Ishikawa (cell line): ENCODE data around the gene RBP3.

ENCODE experiments used
- CEBPB ChIP-seq: IDR thresholded peaks from 2 replicates; pipeline ENCODE4 v1.6.1; 2012
- EGR1 ChIP-seq: IDR thresholded peaks from 2 replicates; pipeline ENCODE4 v1.6.1; 2012
- EP300 ChIP-seq: IDR thresholded peaks from 2 replicates; pipeline ENCODE4 v1.6.1; 2012; ENCODE audit warnings: borderline replicate concordance
- FOXM1 ChIP-seq: IDR thresholded peaks from 2 replicates; pipeline ENCODE4 v1.6.1; 2012; ENCODE audit warnings: low read depth, borderline replicate concordance
- RAD21 ChIP-seq: IDR thresholded peaks from 2 replicates; pipeline ENCODE4 v1.6.1; 2012; ENCODE audit warnings: low read depth
- REST ChIP-seq: IDR thresholded peaks from 2 replicates; pipeline ENCODE4 v1.6.1; 2012; ENCODE audit warnings: low read depth, mild to moderate bottlenecking
- TAF1 ChIP-seq: IDR thresholded peaks from 2 replicates; pipeline ENCODE4 v1.6.1; 2012; ENCODE audit warnings: low read depth, mild to moderate bottlenecking
- TCF12 ChIP-seq: IDR thresholded peaks from 2 replicates; pipeline ENCODE4 v1.6.1; 2012; ENCODE audit warnings: low read depth
- ZBTB7A ChIP-seq: IDR thresholded peaks from 2 replicates; pipeline ENCODE4 v1.6.1; 2012; ENCODE audit warnings: low read depth
- TF ChIP-seq, protein P1 (sequence below): IDR thresholded peaks from 2 replicates; pipeline ENCODE4 v1.6.1; 2012

- no peak for TF ChIP-seq TCF12
- TF ChIP-seq REST, result no peak
- no peak for TF ChIP-seq TAF1
- TF ChIP-seq FOXM1, result no peak
- TF ChIP-seq EP300, result no peak
- TF ChIP-seq, protein P1, sequence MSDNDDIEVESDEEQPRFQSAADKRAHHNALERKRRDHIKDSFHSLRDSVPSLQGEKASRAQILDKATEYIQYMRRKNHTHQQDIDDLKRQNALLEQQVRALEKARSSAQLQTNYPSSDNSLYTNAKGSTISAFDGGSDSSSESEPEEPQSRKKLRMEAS, result no peak
- TF ChIP-seq CEBPB, result no peak
- TF ChIP-seq ZBTB7A, result no peak
- no peak for TF ChIP-seq RAD21
- TF ChIP-seq EGR1, result no peak
Measured at GRCh38 chr10:47378183-47378510, 30.0 kb downstream of the RBP3 start.
